DMS53 treated with DMSO at 0.1 percent for 48 hours (cell line): Measurements from ENCODE around the gene MLPH.
A peak's percentile ranks its signal among the peaks of the same experiment; 100 is the strongest.

Experiments used
- DNase-seq: peaks from one replicate; lab custom pipeline; 2025; ENCODE audit not compliant: unreplicated experiment; lab: John Stamatoyannopoulos, UW

The MLPH gene

DNA sequence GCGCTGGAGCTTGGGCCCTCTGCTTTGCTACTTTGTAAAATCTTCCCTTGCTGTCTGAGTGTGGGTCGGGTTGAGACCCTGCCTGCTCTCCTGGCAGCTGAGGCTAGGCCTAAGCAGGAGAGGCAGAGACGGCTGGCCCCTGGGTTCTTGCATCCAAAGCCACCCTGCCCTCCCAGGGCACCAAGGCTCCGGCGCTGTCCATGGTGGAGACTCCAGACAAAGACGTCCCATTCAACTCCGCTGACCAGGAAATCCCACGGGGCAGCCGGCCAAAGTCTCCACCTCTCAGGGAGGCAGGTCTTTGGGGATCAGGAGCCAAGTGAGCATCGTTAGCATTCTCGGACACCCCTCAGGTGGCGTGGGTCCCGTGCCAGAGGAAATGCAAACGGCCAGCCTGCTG lies 76.8 kb downstream of the MLPH start:
- DNase-seq, result no peak

DNA sequence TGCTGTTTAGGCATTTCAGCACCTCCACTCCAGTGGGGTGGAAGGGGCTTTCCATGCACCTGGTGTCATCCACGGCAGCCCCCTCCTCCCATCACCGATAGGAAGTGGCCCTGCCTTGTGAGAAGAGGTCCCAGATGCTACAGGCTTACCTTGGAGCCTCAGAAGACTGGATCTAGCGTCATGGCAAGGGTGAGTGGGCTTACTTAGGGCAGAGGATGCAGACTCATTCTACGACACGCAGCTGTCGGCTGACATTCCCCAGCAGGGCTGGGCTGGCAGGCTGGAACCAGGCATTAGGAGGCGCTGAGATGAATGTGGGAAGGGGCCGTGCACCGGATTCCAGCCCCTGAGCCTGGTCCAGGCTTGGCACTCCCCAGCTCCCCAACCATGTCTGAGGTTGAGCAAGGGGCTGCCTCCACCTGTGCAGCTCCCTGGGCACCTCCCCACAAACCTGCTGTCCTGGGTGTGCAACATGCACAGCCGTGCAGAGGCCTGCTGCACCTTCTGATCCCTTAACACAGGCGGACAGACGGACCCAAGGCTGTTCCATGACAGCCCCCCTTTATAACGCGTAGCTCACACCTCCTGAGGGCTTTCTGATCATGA lies 77.6 kb downstream of the MLPH start:
- no peak for DNase-seq

DNA sequence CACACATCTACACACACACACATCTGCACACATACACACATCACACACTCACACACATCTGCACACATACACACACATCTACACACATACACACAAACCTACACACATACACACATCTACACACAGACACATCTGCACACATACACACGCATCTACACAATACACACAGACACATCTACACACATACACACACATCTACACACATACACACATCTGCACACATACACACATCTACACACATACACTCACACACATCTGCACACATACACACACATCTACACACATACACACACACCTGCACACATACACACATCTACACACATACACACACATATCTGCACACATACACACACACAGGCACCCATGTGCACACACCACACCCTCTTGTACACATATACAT lies 78.9 kb downstream of the MLPH start:
- no peak for DNase-seq

DNA sequence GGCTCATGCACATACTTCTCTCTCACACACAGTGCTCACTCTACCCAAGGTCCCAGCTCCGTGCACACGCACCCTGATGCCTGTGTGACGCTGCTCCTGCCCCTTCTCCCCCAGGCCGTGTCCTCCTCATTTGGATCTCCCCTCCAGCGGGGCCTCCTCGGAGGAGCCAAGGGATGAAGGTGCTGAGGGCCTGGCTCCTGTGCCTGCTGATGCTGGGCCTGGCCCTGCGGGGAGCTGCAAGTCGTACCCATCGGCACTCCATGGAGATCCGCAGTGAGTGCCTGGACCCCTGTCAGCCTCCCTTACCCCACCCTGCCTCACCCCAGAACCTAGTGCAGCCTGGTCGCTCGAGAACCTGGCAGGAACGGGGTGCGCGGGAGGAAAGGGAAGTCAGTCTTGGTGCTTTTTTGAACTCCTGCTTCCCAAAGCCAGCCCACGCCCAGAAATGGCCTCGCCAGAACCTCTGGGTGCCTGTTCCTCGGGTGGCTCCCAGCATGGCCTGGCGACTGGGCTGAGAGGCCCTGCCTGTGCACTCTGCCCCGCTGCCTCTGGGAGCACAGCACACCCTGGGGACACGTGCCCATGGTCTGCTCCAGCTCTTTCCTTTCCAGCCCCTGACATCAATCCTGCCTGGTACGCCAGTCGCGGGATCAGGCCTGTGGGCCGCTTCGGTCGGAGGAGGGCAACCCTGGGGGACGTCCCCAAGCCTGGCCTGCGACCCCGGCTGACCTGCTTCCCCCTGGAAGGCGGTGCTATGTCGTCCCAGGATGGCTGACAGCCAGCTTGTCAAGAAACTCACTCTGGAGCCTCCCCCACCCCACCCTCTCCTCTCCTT lies 79.6 kb downstream of the MLPH start, which contains the start of gene PRLH:
TSS of gene PRLH (plus strand) at position 174 of the 835 bp plus-strand sequence. CDS start at position 174, 0 bp downstream.
- no peak for DNase-seq

DNA sequence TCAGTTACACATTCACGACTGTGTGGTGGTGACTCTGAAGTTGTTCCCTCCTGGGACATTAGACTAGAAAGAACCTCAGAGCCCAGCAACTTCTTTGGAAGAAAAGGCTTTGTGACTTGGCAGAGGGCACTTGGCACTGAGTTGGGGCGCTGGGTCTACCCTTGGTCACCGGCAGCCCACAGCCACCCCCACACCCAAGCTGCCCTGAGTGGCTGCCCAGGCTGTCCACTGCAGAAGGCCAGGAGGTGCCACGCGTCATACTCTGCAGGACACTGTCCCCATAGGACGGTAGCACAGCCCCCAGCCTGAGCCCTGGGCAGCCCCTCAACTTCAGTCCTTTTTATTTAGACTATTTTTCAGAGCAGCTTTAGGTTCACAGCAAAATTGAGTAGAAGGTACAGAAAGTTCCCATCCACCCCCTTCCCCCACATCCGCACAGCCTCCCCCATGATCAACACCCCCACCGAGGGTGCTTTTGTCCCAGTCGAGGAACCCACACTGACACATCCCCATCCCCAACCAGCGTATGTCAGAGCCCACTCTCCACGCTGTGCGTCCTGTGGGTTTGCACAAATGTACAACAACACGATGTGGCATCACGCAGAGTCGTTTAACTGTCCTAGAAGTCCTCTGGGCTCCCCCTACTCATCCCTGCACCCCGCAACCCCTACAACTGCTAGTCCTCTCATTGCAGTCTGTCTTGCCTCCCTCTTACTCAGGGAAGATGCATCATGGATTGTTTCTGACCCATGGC lies 80.4 kb downstream of the MLPH start:
- no peak for DNase-seq

DNA sequence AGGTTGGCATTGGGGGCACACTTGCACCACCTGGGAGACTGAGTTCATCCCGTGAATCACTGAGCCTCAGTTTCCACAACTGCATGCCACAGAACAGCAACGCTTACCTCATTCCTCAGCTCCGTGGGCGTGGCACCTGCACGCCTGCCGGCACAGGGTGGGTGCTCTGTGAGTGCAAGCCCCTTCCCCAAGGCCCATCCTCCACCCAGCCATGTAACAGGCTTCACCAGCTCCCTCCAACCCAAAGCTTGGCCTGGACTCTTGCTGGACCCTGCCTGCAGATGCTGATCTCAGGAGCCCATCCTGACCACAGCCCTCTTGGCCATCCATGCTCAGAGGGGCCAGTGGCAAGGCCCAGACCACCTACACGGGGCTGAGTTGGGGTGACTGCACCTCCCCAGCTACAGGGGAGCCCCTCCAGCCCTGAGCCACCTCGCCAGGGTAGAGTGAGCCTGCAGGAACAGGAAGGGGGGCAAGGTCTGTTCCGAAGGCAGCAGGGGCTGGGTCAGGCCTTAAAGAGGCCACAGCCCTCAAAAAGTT lies 81.1 kb downstream of the MLPH start:
- DNase-seq, result no peak

DNA sequence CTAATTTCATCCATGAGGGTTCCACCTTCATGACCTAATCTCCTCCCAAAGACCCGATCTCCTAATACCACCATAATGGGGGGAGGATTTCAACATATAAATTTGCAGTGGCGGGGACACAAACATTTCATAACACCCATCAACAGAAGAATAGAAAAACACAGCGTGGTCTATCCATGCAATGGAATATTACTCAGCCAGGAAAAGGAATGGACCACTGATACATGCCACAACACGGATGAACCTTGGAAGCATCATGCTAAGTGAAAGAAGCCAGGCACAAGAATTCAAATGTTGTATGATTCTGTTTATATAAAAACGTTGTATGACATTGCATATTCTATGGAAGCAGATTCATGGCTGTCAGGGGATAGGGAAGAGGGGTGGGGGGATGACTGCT lies 82.0 kb downstream of the MLPH start:
- no peak for DNase-seq

DNA sequence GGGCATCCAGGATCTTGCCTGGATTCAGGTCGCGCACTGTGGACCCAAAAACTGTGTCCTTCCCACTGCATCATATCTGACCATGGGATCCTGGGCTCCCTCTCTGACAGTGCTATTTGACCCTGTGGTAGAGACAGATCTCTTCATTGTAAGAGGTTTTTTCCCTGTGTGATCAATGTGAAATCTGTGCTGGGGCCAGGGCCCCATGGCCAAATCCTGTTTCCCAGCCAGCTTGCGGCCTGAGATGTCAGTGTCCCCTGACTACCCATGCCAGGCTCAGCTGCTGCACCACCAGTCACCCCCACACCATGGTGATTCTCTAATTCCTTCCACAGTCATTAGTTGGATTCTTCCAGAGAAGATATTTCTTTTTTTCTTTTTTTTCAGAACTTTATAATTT lies 82.8 kb downstream of the MLPH start:
- DNase-seq, result no peak

DNA sequence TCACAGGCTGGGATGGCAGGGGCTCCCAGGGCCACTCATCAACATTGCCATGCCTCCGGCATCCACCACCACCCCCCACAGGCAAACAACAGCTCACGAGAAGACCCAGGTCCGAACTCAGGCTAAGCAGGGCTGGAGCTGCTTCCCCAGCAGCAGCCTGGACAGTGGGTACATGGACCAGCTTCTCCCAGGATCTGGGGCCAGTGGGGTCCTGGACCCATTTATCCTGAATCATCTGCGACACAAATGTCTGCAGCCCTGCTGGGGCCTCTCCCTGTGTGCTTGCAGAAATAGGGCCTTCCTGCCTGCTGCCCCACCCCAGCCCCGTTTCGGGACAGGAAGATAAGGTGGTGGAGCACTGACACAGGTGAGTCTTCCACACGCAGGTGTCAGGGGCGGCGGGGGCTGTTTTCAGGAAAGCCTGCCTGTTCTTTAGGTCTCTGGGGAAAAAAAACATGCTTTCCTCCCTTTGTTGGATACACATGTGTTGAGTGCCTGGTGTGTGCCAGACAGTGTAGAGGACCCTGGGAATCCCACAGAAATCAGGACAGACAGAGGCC lies 83.8 kb downstream of the MLPH start:
- no peak for DNase-seq

DNA sequence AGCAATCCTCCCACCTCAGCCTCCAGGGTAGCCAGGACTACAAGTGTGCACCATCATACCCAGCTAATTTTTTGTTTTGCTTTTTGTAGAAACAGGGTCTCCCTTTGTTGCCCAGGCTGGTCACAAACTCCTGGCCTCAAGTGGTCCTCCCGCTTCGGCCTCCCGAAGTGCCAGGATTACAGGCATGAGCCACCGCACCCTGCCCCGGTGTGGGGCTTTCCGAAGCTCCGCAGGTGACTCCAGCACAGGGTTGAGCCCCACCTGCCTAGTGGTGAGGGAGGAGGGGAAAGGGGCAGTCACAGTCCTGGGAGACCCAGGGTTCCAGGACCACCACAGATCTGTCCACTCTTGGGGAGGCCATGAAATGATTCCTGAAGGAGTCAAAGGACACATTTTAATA lies 84.5 kb downstream of the MLPH start:
- DNase-seq, result no peak

DNA sequence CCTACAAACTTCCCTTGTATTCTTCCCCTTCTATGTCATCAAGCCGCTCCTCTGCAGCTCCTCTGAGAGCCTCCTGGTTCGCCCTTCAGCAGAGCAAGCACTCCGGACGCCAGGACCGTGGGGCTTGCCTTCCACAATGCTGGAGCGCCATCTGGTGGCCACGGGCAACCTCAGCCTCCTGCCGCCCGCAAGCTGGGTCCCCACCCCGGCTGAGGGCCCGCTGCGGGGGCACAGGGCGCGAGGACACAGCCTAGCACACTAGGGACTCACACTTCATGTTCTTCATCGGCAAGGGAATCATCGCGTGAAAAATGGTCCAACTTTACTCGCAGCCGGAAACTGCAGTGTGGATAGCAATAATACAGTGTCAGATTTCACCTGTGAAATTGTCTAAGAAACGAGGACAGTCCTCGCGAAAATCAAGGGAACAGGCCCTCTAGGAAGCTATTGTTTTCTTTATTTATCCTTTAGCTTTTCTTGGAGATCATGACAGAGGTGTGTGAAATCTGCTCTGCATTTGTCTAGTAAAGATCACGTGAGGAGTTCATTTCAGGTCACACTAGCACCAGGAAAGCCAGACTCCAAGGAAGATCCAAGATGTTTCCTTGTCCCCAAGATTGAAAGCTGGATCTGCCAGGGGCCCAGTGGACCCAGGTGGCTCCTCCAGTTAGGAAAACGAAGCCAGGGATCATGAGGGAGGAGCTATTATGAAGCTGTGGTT lies 85.1 kb downstream of the MLPH start:
- peak; percentile 92 for DNase-seq

DNA sequence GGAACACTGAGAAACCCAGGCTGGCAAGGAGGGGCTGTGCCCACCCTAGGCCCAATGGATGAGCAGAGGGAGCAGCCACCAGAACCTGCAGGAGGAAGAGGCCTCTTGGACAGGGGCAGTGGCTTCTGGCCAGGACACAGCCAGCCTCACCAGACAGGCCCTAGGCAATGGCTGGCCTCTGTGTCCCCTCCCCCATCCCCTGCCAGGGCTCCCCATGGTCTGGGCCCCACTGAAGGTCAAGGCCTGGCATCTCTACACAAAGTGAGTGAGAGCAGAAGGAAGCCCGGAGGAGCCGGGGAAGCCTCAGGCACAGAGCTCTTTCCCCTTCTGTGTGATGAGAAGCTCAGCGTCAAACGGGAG lies 85.7 kb downstream of the MLPH start:
- no peak for DNase-seq

DNA sequence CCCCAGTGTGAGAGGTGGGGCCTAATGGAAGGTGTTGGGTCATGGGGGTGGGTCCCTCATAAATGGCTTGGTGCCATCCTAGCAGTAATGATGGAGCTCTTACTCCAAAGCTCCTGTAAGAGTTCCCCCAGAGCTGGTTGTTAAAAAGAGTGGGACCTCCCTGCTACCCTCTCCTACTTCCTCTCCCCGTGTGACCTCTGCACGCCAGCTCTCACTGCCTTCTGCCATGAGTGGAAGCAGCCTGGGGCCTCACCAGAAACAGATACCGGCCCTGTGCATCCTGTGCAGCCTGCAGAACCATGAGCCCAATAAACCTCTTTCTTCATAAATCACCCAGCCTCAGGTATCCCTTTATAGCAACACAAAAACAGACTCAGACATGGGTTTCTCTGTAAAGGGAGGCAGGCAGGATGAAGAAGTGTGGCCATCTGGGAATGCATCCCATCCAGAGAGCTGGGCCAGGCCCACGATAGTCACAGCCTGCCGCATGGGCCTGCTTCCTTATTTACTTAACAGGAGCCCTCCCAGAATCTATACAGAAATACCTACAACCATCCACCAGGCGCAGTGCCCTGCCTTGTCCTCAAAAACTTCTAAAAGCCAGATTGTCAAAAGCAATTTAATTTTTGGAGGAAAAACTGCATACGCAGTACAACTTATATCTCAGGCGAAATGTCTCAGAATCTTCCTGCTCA lies 86.8 kb downstream of the MLPH start:
- DNase-seq, result no peak

DNA sequence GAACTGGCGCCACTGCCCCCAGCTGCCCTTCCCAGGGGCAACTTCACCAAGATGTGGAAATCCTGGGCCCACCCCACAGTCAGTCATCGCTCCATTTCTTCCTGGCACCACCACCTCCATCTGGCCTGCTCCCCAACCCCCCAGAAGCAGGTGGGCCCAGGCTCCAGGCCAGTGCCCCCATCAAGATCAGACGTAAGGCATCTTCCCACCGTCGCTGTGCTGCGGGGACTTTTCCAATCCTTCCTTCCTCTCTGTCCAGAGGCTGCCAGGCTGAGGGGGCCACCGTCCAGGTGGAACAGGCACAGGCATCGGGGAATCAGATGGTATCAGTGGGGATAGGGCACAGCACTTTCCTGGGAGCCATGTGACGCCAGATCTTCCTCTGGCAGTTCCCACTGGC lies 87.4 kb downstream of the MLPH start:
- DNase-seq, result no peak

DNA sequence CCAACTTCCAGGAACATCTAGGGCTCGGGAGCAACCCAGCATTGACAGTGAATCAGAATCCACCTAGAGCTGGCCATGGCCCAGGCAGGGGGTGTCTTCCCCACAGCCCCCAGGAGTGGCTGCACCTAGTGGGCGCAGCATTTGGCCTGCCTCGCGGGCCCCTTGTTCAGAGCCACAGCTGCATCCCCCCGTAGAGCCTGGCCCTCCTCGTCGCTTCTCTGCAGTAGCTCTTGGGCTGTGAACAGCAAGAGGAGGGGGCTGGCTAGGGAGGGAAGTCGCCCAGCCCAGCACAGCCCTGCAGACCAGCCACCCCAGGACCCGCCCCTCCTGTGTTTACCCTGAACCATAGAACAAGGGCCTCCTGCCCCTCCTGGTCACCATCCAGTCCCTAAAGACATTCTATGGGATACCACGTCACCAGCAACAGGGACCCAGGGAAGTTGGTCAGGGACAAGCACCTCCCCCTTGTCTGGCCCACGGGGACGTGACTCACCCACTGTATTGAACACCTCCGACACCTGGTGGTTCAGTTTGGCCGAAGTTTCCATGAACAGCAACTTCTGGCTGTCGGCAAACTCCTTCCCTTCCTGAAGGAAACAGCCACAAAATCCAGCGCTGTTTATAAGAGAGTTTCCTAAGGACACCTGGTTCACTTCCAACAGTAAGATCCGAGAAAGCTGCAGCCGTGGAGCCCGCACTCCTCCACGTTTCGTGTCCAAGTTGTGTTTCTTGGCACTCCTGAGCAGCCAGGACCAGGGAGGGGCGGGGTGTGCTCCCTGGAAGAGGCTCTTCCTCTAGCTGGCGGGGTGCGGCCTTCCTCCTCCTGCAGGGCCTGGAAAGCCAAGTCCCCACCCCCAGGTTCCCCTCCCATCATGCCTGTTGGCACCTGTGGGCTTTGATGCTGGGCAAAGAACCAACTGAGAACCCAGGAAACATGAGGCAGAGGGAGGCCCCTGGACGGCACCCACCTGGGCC lies 88.1 kb downstream of the MLPH start:
- no peak for DNase-seq

DNA sequence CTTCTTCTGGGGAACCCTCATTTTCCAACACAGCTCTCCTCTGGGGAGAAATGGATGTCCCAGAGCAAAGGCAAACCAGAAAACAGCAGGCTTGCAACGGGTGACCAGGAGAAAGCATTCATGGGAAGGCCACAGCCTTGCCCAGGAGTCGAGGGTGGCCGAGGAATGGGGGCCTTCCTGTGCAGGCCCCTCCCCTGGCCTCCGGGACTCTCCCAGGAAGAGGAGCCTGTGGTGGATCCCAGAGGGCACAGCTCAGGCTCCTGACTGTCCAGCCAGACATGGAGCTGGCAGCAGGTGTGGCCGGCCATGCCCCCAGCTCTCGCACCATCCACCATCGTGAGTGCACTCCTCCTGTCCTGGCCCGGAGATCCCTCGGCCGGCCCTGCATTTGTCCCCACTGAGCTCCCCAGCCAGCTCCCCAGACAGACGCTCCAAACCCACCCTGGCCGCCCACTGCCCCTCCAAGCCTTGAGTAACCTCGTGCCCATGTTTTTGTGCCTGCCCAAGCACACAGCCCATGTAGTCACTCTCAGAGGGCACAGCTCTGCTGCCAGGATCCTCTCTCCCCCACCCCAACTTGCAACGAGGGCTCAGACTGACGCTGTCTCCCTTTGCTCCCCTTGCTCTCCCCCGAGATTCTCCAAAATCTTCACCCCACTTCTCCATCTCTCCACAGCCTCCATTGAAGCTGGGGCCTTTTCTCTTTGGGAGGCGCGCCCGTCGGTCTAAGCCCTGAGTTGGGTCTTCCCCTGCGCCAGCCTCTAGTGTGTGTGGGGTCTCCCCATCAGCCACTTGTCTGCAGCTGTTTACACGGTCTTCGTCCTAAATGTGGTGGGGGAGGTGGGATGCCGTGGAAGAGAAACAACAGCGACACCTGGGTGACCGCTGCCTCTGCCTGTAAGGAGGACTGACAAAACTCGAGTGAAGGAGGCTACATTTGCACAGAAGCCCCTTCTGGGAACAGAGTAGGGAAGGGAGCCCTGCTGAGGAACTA lies 89.1 kb downstream of the MLPH start:
- no peak for DNase-seq

DNA sequence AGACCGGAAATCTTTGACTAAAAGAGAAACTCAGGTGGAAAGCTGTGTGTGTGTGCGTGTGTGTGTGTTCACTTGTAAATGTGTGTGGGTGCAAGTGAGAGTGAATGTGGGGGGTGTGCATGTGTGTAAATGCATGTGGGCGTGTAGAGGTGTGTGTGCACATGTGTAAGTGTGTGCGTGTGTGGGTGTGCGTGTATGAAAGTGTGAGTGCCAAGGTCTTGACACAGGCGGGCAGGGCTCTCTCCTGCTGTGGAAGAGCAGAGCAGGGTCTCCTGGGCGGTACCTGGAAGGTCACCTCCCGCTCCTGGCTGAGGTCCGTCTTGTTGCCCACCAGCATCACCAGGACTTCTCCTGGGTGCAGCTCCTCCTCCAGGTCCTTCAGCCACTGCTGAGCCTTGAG lies 89.9 kb downstream of the MLPH start:
- no peak for DNase-seq

DNA sequence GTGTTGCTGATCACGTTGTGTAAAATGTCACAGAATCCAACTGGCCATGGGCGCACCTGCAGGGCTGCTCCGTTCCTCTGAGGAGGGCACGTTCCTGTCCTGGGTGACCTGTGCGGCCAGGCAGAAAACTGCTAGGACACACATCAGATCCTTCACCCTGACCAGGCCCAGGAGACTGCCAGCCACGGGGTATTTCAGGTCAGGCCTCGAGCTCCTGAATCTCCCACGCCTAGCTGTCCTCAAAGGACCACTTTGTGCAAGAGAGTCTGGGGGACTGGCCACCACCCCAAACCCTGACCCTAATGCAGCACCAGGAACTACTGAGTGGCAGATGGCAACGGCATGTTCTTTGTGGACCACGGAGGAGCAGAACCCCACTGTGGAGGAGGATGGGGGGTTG lies 90.4 kb downstream of the MLPH start:
- no peak for DNase-seq
